ENCODE measurements around the gene RAB4B. TPM values are rescaled to one million over a fixed set of nuclear protein-coding genes. Genes with fewer than 3 reads are reported as not detected.

RAB4B gene
- total RNA-seq, 4 donors from 2014 or later: 14.8 to 52.6 (median 28.2) TPM

GRCh38 chr19:40763526-40763925, 14.5 kb upstream of the RAB4B start:
- no peak for TF ChIP-seq CTCF (IDR thresholded peaks at IDR 0.05; ENCODE audit: low read depth)

GRCh38 chr19:40763963-40764362, 14.1 kb upstream of the RAB4B start:
- TF ChIP-seq CTCF (IDR thresholded peaks at IDR 0.05; ENCODE audit: low read depth): no peak

GRCh38 chr19:40768869-40769268, 9.2 kb upstream of the RAB4B start:
- TF ChIP-seq CTCF (IDR thresholded peaks at IDR 0.05; ENCODE audit: low read depth): no peak

- TF ChIP-seq CTCF (IDR thresholded peaks at IDR 0.05; ENCODE audit: low read depth): no peak
These were observed 3.0 kb upstream of the RAB4B start, which contains the start of gene MIA for GRCh38 chr19:40774916-40775631. Gene MIA, plus strand, starts transcription at chr19:40775521. Its CDS starts 22 bp downstream, at chr19:40775543.

GRCh38 chr19:40775632-40776022, 2.4 kb upstream of the RAB4B start:
- no peak for TF ChIP-seq CTCF (IDR thresholded peaks at IDR 0.05; ENCODE audit: low read depth)

- TF ChIP-seq CTCF (IDR thresholded peaks at IDR 0.05; ENCODE audit: low read depth): no peak
These were observed 1.7 kb upstream of the RAB4B start for GRCh38 chr19:40776364-40776763.

GRCh38 chr19:40776932-40777644, 959 bp upstream of the RAB4B start:
- no peak for TF ChIP-seq CTCF (IDR thresholded peaks at IDR 0.05; ENCODE audit: low read depth)

Data from subcutaneous adipose tissue (tissue), 4 donors.